ENCODE data around the gene ANKLE2. TPM values are rescaled to one million over a fixed set of nuclear protein-coding genes. Genes with fewer than 3 reads are reported as not detected.

ANKLE2 gene
- total and polyA plus RNA-seq, 4 experiments from 2014 or later, result 21.0 to 101 (median 70.0) TPM

DNA sequence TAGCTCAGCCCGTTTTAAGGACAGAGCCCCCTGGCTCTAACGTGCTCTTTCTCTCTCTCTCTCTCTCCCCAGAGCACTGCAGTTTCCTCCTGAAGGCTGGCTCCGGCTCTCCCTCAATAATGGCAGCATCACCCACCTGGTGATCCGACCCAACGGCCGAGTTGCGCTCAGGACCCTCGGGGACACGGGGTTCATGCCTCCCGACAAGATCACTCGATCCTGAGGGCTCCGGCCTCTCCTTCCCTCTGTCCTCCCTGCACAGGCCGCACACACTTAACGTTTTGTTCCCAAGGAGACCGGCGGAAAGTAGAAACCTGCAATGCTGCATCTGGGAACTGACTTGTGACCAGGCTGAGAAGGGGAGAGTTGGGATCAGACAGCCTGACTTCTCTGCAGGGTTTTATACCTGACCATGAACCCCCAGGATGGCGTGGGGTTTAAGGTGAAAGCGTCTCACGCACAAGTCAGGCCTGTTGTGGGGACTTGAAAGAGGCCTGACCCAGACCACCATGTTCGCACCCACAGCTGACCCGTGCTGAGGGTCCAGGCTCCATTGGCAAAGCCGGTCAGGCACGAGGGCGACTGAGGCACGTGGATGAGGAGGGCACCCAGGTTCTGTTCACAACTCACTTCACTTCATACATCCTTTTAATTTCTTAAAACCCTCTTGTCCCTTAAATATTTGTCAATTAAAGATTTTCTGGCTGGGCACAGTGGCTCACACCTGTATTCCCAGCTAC lies 40.9 kb downstream of the ANKLE2 start:
- Histone ChIP-seq H3K27ac (ENCODE audit: low read depth, low read length) (no peak overlapping the region), H3K4me1 (ENCODE audit: insufficient read depth, low read length) (no peaks in the 10 kb centered on the region), H3K27me3 (ENCODE audit: insufficient read depth, low read length) (no peaks in the 10 kb centered on the region), H3K9me3 (ENCODE audit: control insufficient read depth in 1 of 2, low read length in 2 of 2) (no peaks in the 10 kb centered on the region), H3K4me3 (ENCODE audit: low read length in 2 of 2) (no peak overlapping the region), H3K36me3 (ENCODE audit: insufficient read depth, low read length) (peaks cover 42% of the 10 kb centered on the region)
- ChIA-PET POLR2A (ENCODE audit: partially characterized antibody) (interaction anchor here (1.2 to 1.6 kb wide), 2 partner anchors 10 to 11 kb away, joined by 3 read pairs; partner anchors contain the start of gene PGAM5), CTCF (ENCODE audit: partially characterized antibody) (no interaction called here)
- Mint-ChIP-seq H3K9me3 (peaks cover 0 to 6% (median 0%) of the 10 kb centered on the region in 8 donors), H3K4me1 (no peaks in the 10 kb centered on the region), H3K4me3 (no peak overlapping the region), H3K27ac (no peak overlapping the region), H3K36me3 (peaks cover 22 to 59% of the 10 kb centered on the region in 2 donors), H3K27me3 (no peaks in the 10 kb centered on the region)
- DNase-seq, result no peak
- intact Hi-C loops (cut with micrococcal nuclease), result no loop called here

DNA sequence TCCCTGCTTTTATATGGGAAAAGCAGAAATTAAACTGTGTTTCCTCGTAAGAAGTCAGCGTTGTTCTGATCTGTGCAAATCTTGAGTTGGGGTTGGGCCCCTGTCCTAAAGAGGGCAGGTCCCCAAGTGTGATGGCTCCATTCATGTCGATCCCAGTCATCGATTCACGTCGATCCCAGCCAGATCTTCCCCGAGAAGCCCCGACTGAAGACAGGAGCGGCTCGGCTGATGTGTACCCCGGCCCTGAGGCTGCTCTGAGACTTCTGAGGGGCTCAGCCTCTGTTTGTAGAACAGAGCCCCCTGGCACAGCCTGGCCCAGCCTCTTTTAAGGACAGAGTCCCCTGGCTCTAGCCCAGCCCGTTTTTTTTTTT lies 41.7 kb downstream of the ANKLE2 start:
- H3K4me3 Mint-ChIP-seq, result no peak overlapping the region
- no peak for DNase-seq
- Histone ChIP-seq H3K4me1 (ENCODE audit: insufficient read depth, low read length) (no peaks in the 10 kb centered on the region), H3K36me3 (ENCODE audit: insufficient read depth, low read length) (peaks cover 45% of the 10 kb centered on the region), H3K27me3 (ENCODE audit: insufficient read depth, low read length) (no peaks in the 10 kb centered on the region), H3K4me3 (ENCODE audit: low read length in 2 of 2) (no peak overlapping the region), H3K9me3 (ENCODE audit: control insufficient read depth in 1 of 2, low read length in 2 of 2) (no peaks in the 10 kb centered on the region), H3K27ac (ENCODE audit: low read depth, low read length) (no peak overlapping the region)
- peaks cover 0 to 6% (median 0%) of the 10 kb centered on the region in 8 donors for H3K9me3 Mint-ChIP-seq
- intact Hi-C loops (cut with micrococcal nuclease), result no loop called here
- ChIA-PET POLR2A (ENCODE audit: partially characterized antibody) (interaction anchor here (1.2 kb wide), 1 partner anchor 10 kb away, joined by 3 read pairs; the partner anchor contains the start of gene PGAM5), CTCF (ENCODE audit: partially characterized antibody) (no interaction called here)
- peaks cover 15 to 52% of the 10 kb centered on the region in 2 donors for H3K36me3 Mint-ChIP-seq
- H3K4me1 Mint-ChIP-seq, result no peaks in the 10 kb centered on the region
- H3K27ac Mint-ChIP-seq, result no peak overlapping the region
- H3K27me3 Mint-ChIP-seq, result no peaks in the 10 kb centered on the region

DNA sequence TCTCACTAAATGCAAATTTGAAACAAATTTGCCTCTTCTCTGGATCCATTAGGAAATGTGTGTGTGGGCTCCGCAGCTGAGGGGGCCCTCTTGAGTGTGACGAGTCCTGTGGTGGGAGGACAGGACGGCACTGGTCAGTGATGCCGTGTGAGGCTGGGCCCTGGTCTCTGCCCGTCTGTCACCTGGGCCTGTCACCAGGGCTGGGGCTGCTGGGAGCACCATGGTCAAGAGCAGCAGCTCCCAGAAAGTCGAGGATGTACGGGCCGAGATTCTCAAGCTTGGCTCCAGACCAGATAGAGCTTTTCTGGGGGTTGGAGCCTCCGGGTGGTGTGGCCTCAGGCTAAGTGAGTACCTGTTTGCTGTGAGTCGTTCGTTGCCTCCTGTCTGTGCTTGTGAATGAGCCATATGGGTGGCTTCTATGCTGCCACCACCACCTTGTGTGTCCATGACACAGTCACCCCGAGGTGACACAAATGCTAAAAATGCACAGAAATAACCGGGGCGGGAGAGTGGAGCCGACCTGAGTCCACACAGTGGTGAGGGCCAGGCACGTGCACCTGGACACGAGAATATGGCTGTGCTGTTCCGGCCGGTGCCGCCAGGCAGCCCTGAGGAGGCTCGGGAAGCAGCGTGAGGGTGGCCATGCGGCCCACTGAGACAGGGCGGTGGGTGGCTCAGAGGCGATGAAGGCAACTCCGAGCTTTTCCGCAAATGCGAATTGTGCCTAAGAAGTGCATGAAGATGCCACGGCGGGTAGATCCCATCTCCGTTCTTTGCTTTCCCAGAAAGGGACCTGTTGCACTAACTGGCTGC lies 42.3 kb downstream of the ANKLE2 start:
- Mint-ChIP-seq H3K27me3 (no peaks in the 10 kb centered on the region), H3K4me1 (peaks cover 0 to 3% (median 3%) of the 10 kb centered on the region in 4 donors), H3K4me3 (no peak overlapping the region), H3K27ac (no peak overlapping the region), H3K36me3 (peaks cover 15 to 53% of the 10 kb centered on the region in 2 donors), H3K9me3 (peaks cover 0 to 6% (median 0%) of the 10 kb centered on the region in 8 donors)
- intact Hi-C loops (cut with micrococcal nuclease), result no loop called here
- DNase-seq, result no peak
- Histone ChIP-seq H3K36me3 (ENCODE audit: insufficient read depth, low read length) (peaks cover 47% of the 10 kb centered on the region), H3K4me1 (ENCODE audit: insufficient read depth, low read length) (no peaks in the 10 kb centered on the region), H3K27me3 (ENCODE audit: insufficient read depth, low read length) (no peaks in the 10 kb centered on the region), H3K9me3 (ENCODE audit: control insufficient read depth in 1 of 2, low read length in 2 of 2) (no peaks in the 10 kb centered on the region), H3K27ac (ENCODE audit: low read depth, low read length) (no peak overlapping the region), H3K4me3 (ENCODE audit: low read length in 2 of 2) (no peak overlapping the region)
- POLR2A ChIA-PET (ENCODE audit: partially characterized antibody), result interaction anchor here (1.2 kb wide), 1 partner anchor 9 kb away, joined by 3 read pairs; the partner anchor contains the start of gene PGAM5
- CTCF ChIA-PET (ENCODE audit: partially characterized antibody), result no interaction called here

DNA sequence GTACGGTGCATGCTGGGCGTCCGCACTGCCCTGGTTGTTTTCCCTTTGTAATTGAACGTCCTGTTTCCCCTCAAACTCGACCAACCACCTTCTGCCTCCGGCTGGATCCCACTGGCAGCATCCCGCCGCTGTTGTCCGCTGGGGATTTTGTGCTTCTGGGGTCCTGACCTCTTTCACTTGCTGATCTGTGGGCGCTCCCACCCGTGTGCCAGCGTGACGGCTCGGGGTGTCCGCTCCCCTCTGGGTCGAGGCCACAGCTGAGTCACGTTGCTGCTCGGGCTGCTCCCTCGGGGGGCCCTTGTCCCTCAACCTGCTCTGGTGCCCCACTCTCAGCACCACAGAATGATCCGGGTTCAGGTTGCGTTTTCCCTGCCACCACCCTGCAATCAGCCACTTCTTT lies 43.0 kb downstream of the ANKLE2 start:
- Histone ChIP-seq H3K4me3 (ENCODE audit: low read length in 2 of 2) (no peak overlapping the region), H3K36me3 (ENCODE audit: insufficient read depth, low read length) (peaks cover 46% of the 10 kb centered on the region), H3K9me3 (ENCODE audit: control insufficient read depth in 1 of 2, low read length in 2 of 2) (no peaks in the 10 kb centered on the region), H3K27ac (ENCODE audit: low read depth, low read length) (no peak overlapping the region), H3K4me1 (ENCODE audit: insufficient read depth, low read length) (no peaks in the 10 kb centered on the region), H3K27me3 (ENCODE audit: insufficient read depth, low read length) (no peaks in the 10 kb centered on the region)
- Mint-ChIP-seq H3K4me1 (peaks cover 0 to 4% (median 3%) of the 10 kb centered on the region in 4 donors), H3K9me3 (peaks cover 0 to 6% (median 0%) of the 10 kb centered on the region in 8 donors), H3K4me3 (no peak overlapping the region), H3K36me3 (peaks cover 15 to 48% of the 10 kb centered on the region in 2 donors), H3K27me3 (no peaks in the 10 kb centered on the region), H3K27ac (no peak overlapping the region)
- intact Hi-C loops (cut with micrococcal nuclease), result no loop called here
- ChIA-PET CTCF (ENCODE audit: partially characterized antibody) (no interaction called here), POLR2A (ENCODE audit: partially characterized antibody) (no interaction called here)
- DNase-seq, result no peak

DNA sequence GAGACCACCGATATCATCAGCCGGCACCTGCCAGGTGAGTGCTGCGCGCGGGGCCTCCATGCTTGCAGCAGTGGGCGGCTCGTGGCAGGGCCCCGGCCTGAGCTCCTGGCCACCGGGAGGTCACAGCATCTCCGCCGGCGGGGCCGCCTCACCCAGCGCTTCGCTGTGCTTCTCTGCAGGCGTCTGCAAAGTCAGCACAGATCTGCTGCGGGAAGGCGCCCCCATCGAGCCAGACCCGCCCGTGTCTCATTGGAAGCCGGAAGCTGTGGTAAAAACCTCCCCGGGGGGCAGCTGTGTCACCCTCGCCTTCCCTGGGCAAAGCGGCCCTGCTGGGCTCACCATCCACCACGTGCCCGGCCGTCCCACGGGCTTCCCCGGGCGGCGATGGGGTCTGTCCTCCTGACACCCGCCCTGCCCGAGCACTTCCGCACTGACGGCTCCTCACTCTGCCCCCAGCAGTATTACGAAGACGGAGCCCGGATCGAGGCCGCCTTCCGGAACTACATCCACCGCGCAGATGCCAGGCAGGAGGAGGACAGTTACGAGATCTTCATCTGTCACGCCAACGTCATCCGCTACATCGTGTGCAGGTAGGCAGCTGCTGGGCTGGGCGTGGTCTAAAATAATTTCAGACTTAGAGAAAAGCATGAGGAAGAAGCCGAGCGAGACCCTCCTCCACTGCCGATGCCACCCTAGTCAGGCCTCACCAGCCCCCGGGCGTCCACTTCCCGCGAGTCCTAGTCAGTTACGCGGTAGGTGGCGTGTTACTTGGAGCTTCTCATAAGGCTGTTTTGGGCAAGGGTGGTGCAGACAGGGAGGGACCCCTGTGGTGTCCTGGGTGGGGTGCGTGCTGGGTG lies 43.9 kb downstream of the ANKLE2 start:
- Mint-ChIP-seq H3K9me3 (peaks cover 0 to 6% (median 0%) of the 10 kb centered on the region in 8 donors), H3K27me3 (no peaks in the 10 kb centered on the region), H3K4me1 (peaks cover 0 to 13% (median 7%) of the 10 kb centered on the region in 4 donors), H3K27ac (no peak overlapping the region), H3K36me3 (peaks cover 15 to 47% of the 10 kb centered on the region in 2 donors), H3K4me3 (no peak overlapping the region)
- Histone ChIP-seq H3K27ac (ENCODE audit: low read depth, low read length) (no peak overlapping the region), H3K27me3 (ENCODE audit: insufficient read depth, low read length) (no peaks in the 10 kb centered on the region), H3K36me3 (ENCODE audit: insufficient read depth, low read length) (peaks cover 42% of the 10 kb centered on the region), H3K4me1 (ENCODE audit: insufficient read depth, low read length) (peaks cover 4% of the 10 kb centered on the region), H3K4me3 (ENCODE audit: low read length in 2 of 2) (no peak overlapping the region), H3K9me3 (ENCODE audit: control insufficient read depth in 1 of 2, low read length in 2 of 2) (no peaks in the 10 kb centered on the region)
- intact Hi-C loops (cut with micrococcal nuclease), result no loop called here
- no peak for DNase-seq
- ChIA-PET CTCF (ENCODE audit: partially characterized antibody) (no interaction called here), POLR2A (ENCODE audit: partially characterized antibody) (no interaction called here)

DNA sequence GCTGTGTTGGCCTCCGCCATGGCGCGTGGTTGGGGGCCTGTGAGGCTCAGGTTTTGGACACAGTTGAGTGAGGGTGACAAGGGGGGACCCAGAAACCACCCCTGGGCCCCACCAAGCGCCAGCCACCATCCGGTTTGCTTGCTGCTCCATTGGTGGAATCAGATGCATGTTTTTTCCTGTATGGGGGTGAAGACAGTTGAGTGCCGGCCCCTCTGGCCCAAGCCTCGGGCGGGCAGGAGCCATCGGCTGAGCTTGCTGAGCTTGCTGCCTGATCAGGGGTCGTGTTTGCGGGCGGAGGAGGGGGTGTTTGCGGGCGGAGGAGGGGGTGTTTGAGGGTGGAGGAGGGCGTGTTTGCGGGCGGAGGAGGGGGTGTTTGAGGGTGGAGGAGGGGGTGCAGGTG lies 44.6 kb downstream of the ANKLE2 start:
- POLR2A ChIA-PET (ENCODE audit: partially characterized antibody), result no interaction called here
- no peaks in the 10 kb centered on the region for H3K27me3 Mint-ChIP-seq
- H3K27ac Mint-ChIP-seq, result no peak overlapping the region

More for the DNA sequence above, 44.6 kb downstream of the ANKLE2 start:
- Mint-ChIP-seq H3K4me1 (peaks cover 3 to 20% (median 10%) of the 10 kb centered on the region in 4 donors), H3K36me3 (peaks cover 15 to 45% of the 10 kb centered on the region in 2 donors), H3K4me3 (no peak overlapping the region), H3K9me3 (peaks cover 0 to 6% (median 0%) of the 10 kb centered on the region in 8 donors)
- intact Hi-C loops (cut with micrococcal nuclease), result no loop called here
- Histone ChIP-seq H3K27me3 (ENCODE audit: insufficient read depth, low read length) (no peaks in the 10 kb centered on the region), H3K9me3 (ENCODE audit: control insufficient read depth in 1 of 2, low read length in 2 of 2) (no peaks in the 10 kb centered on the region), H3K4me1 (ENCODE audit: insufficient read depth, low read length) (peaks cover 12% of the 10 kb centered on the region), H3K27ac (ENCODE audit: low read depth, low read length) (no peak overlapping the region), H3K4me3 (ENCODE audit: low read length in 2 of 2) (no peak overlapping the region), H3K36me3 (ENCODE audit: insufficient read depth, low read length) (peaks cover 42% of the 10 kb centered on the region)
- DNase-seq, result no peak
- CTCF ChIA-PET (ENCODE audit: partially characterized antibody), result no interaction called here
